Stimulated activated CD4-positive, alpha-beta T cell treated with anti-CD3 and anti-CD28 coated beads, Interleukin-1b, Interleukin-23, amount 100 ng/mL, for 24 hours (primary cell): ENCODE data around the gene SAPCD1.

ENCODE experiments used
- DNase-seq, 4 experiments: peaks; one replicate each; pipeline ENCODE4 v3.0.0-alpha.2; 2020; ENCODE audit warnings: low read depth in 4 of 4, low spot score in 1 of 4

The SAPCD1 gene

DNA sequence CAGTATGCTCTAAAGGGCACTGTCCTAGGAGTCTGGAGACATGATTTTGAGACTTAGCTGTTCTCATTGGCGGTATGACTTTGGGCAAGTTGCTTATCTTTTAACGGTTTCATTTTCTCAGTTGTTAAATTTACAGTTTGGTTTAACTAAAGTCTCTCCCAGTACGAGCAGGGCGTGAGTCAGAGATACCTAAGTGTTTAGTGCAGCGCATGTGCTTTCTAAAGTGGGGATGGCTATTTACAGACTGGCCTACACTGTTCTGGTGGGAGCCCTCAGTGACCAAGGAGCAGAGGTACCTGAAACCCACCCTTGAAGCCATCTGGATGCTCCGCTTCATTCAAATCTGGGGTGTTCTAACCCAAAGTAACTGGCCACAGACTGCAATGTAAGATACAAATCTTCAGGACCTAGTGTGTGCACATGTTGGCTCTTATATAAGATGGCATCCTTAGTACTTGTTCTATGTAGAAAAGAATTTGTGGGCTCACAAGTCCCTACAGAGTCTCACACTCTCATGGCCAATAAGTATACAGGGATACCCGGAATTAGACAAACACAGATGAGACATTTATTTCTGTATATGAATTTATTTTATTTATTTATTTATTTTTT, 11.9 kb upstream of the SAPCD1 start:
- DNase-seq: no peak

- DNase-seq: no peak
These were observed 9.6 kb upstream of the SAPCD1 start for GRCh38 chr6:31752739-31753319.

GRCh38 chr6:31758281-31758680, 4.2 kb upstream of the SAPCD1 start:
- no peak for DNase-seq

GRCh38 chr6:31760790-31761189, 1.7 kb upstream of the SAPCD1 start:
- DNase-seq: no peak

DNA sequence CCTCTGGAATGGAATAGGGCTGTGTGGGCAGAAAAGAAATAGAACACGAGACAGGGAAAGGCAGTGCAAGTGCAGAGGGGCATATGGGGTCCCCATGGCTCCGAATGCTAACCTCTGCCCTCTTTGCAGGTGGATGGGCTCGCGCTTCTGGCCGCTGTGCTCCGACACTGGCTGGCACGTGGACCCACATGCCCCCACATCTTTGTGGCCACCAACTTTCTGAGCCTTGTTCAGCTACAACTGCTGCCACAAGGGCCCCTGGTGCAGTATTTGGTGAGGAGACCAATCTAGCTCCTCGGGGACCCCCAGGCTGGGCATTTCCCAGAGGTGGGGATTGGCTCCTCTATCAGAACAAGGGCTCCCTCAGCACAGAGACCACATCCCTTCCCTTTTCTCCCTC, 1.1 kb upstream of the SAPCD1 start:
- DNase-seq: no peak

DNA sequence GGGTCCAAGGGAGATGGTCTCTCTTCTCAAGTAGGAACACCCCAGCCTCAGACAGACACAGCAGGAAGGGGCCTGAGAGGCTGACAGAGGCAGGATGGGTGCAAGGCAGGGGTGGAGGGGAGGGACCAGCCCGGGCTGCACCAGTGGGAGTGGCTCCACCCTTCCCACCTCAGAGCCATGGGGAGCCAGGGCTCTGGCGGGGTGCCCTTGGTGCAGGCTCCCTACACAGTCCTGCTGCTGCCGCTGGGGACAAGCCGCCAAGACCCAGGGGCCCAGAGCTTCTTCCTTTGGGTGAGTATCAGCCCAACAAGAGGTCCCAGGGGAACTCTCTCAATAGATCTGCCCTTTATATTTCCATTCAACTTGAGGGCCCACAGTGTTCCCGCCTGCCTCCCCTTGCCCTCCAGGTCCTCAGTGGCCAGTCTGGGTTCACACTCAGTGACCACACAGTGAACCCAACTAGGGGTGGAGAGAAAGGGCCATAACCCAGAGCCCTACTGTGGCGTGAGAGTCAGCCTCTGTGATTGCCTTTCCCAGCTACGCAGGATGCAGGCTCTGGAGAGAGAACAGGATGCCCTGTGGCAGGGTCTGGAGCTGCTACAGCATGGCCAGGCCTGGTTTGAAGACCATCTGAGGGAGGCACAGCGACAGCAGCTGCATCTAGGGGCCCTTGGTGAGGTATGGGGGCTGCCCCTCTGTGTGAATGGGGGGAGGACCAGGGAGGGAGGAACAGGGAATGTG, 592 bp downstream of the SAPCD1 start:
- no peak for DNase-seq

- no peak for DNase-seq
These were observed 1.1 kb downstream of the SAPCD1 start for GRCh38 chr6:31763619-31763940.

GRCh38 chr6:31764198-31764597, 1.7 kb downstream of the SAPCD1 start:
- DNase-seq: no peak

DNA sequence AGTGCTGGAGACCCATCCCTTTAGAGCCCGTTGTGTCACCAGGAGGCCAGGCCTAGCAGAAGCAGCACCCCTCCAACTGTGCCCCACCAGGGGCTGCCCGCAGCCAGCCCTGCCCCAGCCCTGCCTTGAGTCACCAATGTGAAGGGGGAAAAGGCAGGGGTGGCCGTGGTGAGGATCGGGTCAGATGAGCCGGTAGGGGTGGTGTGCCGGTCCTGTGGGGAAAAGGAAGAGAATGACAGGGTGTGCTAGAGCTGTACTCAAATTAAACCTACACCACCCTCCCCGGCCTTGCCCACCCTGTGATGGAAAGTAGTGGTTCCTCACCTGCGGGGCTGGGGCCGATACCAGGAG, 3.1 kb downstream of the SAPCD1 start:
- DNase-seq: no peak

GRCh38 chr6:31765910-31766794, 3.7 kb downstream of the SAPCD1 start:
- DNase-seq: no peak

GRCh38 chr6:31767096-31767645, 4.7 kb downstream of the SAPCD1 start:
- DNase-seq: no peak

DNA sequence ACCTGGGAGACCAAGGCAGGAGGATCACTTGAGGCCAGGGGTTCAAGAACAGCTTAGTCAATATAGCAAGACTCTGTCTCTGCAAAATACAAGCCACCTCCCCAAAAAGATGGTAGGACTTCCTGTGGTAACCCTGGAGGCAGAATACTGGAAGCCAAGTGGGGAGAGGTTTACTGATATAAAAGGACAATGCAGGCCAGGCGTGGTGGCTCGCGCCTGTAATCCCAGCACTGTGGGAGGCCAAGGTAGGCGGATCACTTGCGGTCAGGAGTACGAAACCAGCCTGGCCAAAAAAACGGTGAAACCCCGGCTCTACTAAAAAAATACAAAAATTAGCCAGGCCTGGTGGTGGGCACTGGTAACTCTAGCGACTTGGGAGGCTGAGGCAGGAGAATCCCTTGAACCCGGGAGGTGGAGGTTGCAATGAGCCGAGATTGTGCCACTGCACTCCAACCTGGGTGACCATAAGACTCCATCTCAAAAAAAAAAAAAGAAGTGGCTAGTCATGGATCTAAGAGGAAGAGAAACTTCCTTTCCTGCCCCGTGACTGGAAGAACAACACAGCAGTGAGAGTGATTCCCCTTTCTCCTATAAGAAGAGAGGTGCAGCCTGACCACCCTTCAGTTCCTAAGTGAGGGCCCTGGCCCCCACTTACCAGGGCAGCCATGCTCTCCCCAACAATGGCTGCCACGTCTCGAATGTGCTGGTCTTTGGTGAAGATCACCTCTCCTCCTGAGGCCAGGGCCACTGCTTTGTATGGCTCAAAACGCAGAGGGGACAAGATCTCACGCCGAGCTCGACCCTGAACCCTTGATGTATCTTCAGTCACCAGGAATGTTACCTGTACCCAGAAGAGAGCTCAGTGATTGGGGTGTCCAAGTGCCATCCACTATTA, 6.2 kb downstream of the SAPCD1 start:
- DNase-seq: no peak

DNA sequence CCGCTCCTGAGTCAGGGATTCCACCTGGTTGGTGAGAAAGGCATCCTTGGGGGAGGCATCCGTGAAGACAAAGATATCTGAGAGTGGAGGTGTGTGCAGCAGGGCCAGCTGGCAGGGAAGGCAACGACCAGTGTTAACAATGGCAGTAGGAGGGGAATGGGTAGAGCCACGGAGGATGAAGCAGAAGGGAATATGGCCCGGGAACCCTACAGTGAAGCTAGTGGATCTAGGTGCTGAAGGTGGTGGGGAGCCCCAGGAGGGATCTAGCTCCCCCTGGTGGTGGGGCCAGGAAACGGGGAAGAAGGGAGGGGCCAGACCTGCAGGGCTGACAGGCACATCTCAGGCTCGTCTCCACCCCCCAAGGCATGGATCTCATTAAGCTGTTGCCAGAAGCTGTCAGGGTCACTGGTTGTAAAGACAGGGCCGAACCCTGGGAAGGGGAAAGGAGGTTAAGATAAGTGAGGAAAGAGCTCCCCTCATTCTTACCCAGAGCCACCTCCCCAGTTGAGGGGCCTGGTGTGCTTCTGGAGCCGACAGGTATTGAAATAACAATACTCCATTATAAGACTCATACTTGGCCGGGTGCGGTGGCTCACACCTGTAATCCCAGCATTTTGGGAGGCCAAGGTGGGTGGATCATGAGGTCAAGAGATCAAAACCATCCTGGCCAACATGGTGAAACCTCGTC, 7.4 kb downstream of the SAPCD1 start:
- peak; percentile 45 to 75 (median 62) for DNase-seq

- no peak for DNase-seq
These were observed 8.4 kb downstream of the SAPCD1 start for GRCh38 chr6:31770860-31771259.

- no peak for DNase-seq
These were observed 9.5 kb downstream of the SAPCD1 start for GRCh38 chr6:31771992-31772358.

DNA sequence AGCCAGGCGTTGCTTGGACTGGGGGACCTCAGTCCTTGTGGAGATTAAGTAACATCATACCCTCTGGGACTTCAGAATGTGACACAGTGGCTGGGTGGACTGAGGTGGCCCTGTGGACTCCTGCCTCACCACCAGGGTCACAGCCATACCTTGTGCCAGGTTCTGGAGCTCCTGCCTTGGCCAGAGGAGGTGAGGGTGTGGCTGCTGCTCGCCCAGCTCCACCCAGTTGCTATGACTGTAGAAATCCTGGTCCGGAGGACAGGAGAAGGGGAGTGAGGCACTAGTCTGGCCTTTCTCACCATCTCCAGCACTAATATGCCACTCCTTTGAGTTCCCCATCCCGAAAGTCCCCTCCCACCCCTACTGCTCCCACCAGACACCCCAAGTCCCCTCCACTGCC, 12.7 kb downstream of the SAPCD1 start:
- DNase-seq: no peak

DNA sequence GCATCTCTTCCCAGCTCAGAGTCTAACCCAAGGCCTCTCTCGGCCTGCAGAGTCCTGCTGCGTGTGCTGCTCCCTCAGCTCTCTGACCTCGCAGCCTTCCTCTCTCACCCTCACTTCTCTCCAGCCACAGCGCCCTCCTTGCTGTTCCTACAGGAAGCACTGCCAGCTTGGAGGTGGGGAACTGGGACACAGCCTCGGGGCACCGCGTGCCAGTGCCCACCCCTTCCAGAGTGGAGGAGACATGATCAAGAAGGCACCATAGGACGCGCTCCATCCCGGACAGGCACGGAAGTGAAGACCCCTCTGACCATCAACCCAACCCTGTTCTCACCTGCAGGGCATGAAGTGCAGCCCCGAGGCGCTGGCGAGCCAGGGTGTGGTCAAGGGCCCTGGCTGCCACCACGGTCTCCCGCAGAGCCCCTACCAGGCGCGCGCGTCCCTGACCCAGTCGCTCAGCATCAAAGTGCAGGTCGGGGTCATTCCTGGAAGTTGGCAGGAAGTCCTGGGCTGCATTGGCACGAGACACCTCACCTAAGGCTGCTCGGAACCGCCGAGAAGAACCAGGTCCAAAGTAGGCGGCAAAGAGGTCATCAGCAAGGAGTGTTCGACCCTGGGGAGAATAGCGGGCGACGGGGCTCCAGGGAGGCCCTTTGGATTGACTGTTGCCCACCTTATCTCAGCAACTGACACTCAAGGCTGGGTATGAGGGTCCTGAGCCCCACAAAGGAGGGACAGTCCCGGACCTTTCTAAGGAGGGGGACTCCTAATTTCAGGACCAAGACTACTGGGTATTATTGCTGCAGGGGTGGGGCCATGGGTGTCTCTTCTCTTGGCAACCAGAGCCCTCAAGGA, 13.4 kb downstream of the SAPCD1 start:
- DNase-seq: no peak

DNA sequence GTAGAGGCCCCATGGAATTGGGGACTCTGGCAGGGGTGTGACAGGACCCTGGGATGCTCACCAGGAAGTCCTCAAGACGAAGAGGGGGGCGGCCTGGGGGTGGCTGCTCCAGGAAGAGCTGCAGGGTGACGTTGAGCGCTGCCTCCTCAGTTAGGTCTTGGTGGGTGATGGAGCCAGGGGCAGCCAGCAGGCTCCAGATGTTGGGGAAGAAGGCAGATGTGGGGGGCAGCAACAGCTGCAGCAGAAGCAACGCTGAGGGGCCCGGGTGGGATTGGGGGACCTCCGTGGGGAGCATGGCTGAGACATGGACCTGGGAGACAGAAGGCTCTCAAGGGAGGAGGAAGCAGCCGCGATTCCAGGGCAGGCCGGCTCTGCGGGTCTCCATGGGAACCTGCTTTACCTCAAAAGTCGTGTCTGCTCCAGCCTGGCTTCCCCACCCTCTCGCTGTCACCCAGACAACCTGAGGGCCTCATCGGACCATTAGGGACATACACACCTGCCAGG, 14.1 kb downstream of the SAPCD1 start:
- no peak for DNase-seq
